ENCODE data around the gene TSKS. TPM values are rescaled to one million over a fixed set of nuclear protein-coding genes. Genes with fewer than 3 reads are reported as not detected.

The TSKS gene
- total and polyA plus RNA-seq, 2 of the 13 experiments (the other 11 are each of a cell fraction or from before 2014, with no cell fraction given) = 0.03 TPM; not detected in 1

DNA sequence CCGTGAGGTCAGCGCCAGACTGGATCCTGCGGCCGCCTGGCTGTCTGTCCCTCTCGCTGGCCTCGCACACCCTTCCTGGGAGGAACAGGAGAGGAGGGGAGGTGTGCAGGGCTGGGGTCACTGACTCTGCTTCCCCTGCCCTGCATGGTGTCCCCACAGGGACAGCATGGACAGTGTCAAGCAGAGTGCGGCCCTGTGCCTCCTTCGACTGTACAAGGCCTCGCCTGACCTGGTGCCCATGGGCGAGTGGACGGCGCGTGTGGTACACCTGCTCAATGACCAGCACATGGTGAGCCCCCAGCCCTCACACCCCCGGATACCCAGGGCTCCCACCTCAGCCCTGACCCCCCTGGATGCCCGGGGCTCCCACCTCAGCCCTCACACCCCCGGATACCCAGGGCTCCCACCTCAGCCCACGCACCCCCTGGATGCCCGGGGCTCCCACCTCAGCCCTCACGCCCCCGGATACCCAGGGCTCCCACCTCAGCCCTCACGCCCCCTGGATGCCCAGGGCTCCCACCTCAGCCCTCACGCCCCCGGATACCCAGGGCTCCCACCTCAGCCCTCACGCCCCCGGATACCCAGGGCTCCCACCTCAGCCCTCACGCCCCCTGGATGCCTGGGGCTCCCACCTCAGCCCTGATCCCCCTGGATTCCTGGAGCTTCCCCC is 28.8 kb upstream of the TSKS start (continued):
- no peak for TF ChIP-seq ZSCAN20 (CRISPR knock-in tag; IDR thresholded peaks at IDR 0.05; ENCODE audit: borderline replicate concordance)

DNA sequence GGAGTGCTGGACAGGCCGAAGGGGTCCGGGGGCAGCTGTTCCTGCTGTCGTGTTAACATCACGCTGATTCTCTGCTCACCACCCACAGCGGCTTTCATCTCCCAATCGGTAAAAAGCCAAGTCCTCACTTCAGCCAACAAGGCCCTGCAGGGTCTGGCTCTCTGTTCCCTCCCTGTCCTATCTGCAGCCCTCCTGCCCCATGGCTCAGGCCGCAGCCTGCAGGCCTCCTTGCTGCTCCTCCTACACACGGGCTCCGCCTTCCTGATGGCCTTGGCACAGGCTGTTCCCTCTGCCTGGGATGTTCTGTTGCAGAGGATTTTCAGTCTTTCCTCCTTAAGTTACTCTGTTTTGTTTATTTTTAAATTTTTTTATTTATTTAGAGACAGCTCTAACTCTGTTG is 27.8 kb upstream of the TSKS start:
- no peak overlapping the region for H3K4me2 ChIP-seq (ENCODE audit: low read depth, low read length)
- no peak overlapping the region for H3K9ac ChIP-seq (ENCODE audit: insufficient read depth, low read depth, low read length)
- in situ Hi-C loops (cut with HindIII; ENCODE audit: extremely low pct_ligation_motif_present, low pct_unique_long_range_greater_than_20kb) (no loop called here), intact Hi-C loops (cut with micrococcal nuclease; ENCODE audit: unreplicated experiment) (no loop called here)
- DNase-seq (ENCODE audit: low spot score) (no peak), ATAC-seq (no peak), FAIRE-seq (no peak)
- ChIA-PET CTCF (ENCODE audit: low intra/inter-chr PET ratio, low total read pairs) (no interaction called here), POLR2A (no interaction called here)
- no peak overlapping the region for H3K4me3 ChIP-seq (replicated peaks in 1 of 3; ENCODE audit: insufficient read depth in 1 of 3, low read depth in 2 of 3, low read length in 3 of 3)
- H3K4me1 ChIP-seq (ENCODE audit: insufficient read depth, low read length) = no peaks in the 10 kb centered on the region
- no peaks in the 10 kb centered on the region for H3K9me3 ChIP-seq (ENCODE audit: low read length)
- H3K36me3 ChIP-seq (replicated peaks in 1 of 2; ENCODE audit: control insufficient read depth in 1 of 2, insufficient read depth in 2 of 2, low read length in 2 of 2) = peaks cover 21 to 42% of the 10 kb centered on the region in 2 experiments; a peak in 4 of 5 replicates
- no TSS peak for BruUV-seq (replicated peaks)
- H4K20me1 ChIP-seq (ENCODE audit: insufficient read depth, low read length) = no peaks in the 10 kb centered on the region
- H3K27me3 ChIP-seq (ENCODE audit: control insufficient read depth in 1 of 2, insufficient read depth in 2 of 2, low read length in 2 of 2) = no peaks in the 10 kb centered on the region
- no peak overlapping the region for H3K27ac ChIP-seq (ENCODE audit: extremely low read length, insufficient read depth, low read length)
- 88% methylated on average over 9 of the region's 9 CpGs for WGBS (ENCODE audit: low lambda C conversion rate)
- no peaks in the 10 kb centered on the region for H3K79me2 ChIP-seq (ENCODE audit: insufficient read depth, low read length)
- no peak overlapping the region for H2AFZ ChIP-seq (ENCODE audit: low read length)
- no peak for TF ChIP-seq ZNF772 (CRISPR knock-in tag; IDR thresholded peaks at IDR 0.05)
- no peak for TF ChIP-seq NFYC (CRISPR knock-in tag; IDR thresholded peaks at IDR 0.05)
- TF ChIP-seq, protein P1, sequence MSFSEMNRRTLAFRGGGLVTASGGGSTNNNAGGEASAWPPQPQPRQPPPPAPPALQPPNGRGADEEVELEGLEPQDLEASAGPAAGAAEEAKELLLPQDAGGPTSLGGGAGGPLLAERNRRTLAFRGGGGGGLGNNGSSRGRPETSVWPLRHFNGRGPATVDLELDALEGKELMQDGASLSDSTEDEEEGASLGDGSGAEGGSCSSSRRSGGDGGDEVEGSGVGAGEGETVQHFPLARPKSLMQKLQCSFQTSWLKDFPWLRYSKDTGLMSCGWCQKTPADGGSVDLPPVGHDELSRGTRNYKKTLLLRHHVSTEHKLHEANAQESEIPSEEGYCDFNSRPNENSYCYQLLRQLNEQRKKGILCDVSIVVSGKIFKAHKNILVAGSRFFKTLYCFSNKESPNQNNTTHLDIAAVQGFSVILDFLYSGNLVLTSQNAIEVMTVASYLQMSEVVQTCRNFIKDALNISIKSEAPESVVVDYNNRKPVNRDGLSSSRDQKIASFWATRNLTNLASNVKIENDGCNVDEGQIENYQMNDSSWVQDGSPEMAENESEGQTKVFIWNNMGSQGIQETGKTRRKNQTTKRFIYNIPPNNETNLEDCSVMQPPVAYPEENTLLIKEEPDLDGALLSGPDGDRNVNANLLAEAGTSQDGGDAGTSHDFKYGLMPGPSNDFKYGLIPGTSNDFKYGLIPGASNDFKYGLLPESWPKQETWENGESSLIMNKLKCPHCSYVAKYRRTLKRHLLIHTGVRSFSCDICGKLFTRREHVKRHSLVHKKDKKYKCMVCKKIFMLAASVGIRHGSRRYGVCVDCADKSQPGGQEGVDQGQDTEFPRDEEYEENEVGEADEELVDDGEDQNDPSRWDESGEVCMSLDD (CRISPR knock-in tag; IDR thresholded peaks at IDR 0.05; ENCODE audit: borderline replicate concordance) = no peak
- TF ChIP-seq, protein P2, sequence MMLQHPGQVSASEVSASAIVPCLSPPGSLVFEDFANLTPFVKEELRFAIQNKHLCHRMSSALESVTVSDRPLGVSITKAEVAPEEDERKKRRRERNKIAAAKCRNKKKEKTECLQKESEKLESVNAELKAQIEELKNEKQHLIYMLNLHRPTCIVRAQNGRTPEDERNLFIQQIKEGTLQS (CRISPR knock-in tag; IDR thresholded peaks at IDR 0.05) = no peak
- TF ChIP-seq ZNF30 (CRISPR knock-in tag; IDR thresholded peaks at IDR 0.05) = no peak
- TF ChIP-seq ZSCAN22 (CRISPR knock-in tag; IDR thresholded peaks at IDR 0.05) = no peak
- TF ChIP-seq ZNF160 (CRISPR knock-in tag; IDR thresholded peaks at IDR 0.05) = no peak
- TF ChIP-seq, protein P3, sequence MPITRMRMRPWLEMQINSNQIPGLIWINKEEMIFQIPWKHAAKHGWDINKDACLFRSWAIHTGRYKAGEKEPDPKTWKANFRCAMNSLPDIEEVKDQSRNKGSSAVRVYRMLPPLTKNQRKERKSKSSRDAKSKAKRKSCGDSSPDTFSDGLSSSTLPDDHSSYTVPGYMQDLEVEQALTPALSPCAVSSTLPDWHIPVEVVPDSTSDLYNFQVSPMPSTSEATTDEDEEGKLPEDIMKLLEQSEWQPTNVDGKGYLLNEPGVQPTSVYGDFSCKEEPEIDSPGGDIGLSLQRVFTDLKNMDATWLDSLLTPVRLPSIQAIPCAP (CRISPR knock-in tag; IDR thresholded peaks at IDR 0.05; ENCODE audit: low read depth) = no peak
- TF ChIP-seq ZNF564 (CRISPR knock-in tag; IDR thresholded peaks at IDR 0.05) = no peak
- TF ChIP-seq GFI1 (CRISPR knock-in tag; IDR thresholded peaks at IDR 0.05; ENCODE audit: borderline replicate concordance) = no peak
- TF ChIP-seq, protein P4, sequence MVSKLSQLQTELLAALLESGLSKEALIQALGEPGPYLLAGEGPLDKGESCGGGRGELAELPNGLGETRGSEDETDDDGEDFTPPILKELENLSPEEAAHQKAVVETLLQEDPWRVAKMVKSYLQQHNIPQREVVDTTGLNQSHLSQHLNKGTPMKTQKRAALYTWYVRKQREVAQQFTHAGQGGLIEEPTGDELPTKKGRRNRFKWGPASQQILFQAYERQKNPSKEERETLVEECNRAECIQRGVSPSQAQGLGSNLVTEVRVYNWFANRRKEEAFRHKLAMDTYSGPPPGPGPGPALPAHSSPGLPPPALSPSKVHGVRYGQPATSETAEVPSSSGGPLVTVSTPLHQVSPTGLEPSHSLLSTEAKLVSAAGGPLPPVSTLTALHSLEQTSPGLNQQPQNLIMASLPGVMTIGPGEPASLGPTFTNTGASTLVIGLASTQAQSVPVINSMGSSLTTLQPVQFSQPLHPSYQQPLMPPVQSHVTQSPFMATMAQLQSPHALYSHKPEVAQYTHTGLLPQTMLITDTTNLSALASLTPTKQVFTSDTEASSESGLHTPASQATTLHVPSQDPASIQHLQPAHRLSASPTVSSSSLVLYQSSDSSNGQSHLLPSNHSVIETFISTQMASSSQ (IDR thresholded peaks at IDR 0.05; ENCODE audit: low read depth) = no peak
- TF ChIP-seq, protein P4 (CRISPR knock-in tag; IDR thresholded peaks at IDR 0.05; ENCODE audit: borderline replicate concordance) = no peak
- no peak for TF ChIP-seq SRSF9 (IDR thresholded peaks at IDR 0.05; ENCODE audit: borderline replicate concordance, insufficient read depth, low read depth, low read length, poor library complexity, severe bottlenecking)
- no peak for TF ChIP-seq BCL6 (CRISPR knock-in tag; IDR thresholded peaks at IDR 0.05)
